Mammary epithelial cell (primary cell): ENCODE results near the gene HSPB1.

Experiments
- CTCF ChIP-seq, 2 donors: IDR thresholded peaks in 1 of 2; conservative IDR thresholded peaks in 1 of 2; 2 replicates each; pipeline ENCODE4 v1.5.1; 2011 to 2012; ENCODE audit warnings: inconsistent platforms in 2 of 2, low read length in 2 of 2, mild to moderate bottlenecking in 2 of 2, control low read depth in 1 of 2, low read depth in 1 of 2; ENCODE audit not compliant: insufficient read depth in 1 of 2; ENCODE audit errors: extremely low read depth in 1 of 2
- EZH2 ChIP-seq: IDR thresholded peaks from 2 replicates; pipeline ENCODE4 v1.6.1; 2012; ENCODE audit warnings: low read length, inconsistent platforms, borderline replicate concordance

GRCh38 chr7:76261329-76261728 is 41.1 kb upstream of the HSPB1 start:
- TF ChIP-seq CTCF (conservative IDR thresholded peaks at IDR 0.05 in 1 of 2, IDR thresholded peaks at IDR 0.05 in 1 of 2; ENCODE audit: extremely low read depth in 1 of 2, insufficient read depth in 1 of 2, low read depth in 1 of 2, low read length in 2 of 2) (no peak), EZH2 (no peak)
